HL-60 (cell line): ENCODE measurements around the gene NOXA1.

Source experiments
- GABPA ChIP-seq: IDR thresholded peaks from 2 replicates; pipeline ENCODE4 v1.6.1; 2012; ENCODE audit warnings: low read depth
- POLR2AphosphoS5 ChIP-seq: IDR thresholded peaks from 2 replicates; pipeline ENCODE4 v1.6.1; 2012; ENCODE audit warnings: low read depth
- SPI1 ChIP-seq: IDR thresholded peaks from 2 replicates; pipeline ENCODE4 v1.6.1; 2012; ENCODE audit warnings: low read depth, mild to moderate bottlenecking, borderline replicate concordance
- TF ChIP-seq, protein P1 (sequence below): IDR thresholded peaks from one replicate; pipeline ENCODE4 v1.5.1; 2011; ENCODE audit warnings: low read length, control low read depth, inconsistent platforms; ENCODE audit not compliant: insufficient read depth
- TF ChIP-seq, protein P2 (sequence below): IDR thresholded peaks from 2 replicates; pipeline ENCODE4 v1.6.1; 2012; ENCODE audit warnings: low read depth; ENCODE audit not compliant: insufficient replicate concordance

DNA sequence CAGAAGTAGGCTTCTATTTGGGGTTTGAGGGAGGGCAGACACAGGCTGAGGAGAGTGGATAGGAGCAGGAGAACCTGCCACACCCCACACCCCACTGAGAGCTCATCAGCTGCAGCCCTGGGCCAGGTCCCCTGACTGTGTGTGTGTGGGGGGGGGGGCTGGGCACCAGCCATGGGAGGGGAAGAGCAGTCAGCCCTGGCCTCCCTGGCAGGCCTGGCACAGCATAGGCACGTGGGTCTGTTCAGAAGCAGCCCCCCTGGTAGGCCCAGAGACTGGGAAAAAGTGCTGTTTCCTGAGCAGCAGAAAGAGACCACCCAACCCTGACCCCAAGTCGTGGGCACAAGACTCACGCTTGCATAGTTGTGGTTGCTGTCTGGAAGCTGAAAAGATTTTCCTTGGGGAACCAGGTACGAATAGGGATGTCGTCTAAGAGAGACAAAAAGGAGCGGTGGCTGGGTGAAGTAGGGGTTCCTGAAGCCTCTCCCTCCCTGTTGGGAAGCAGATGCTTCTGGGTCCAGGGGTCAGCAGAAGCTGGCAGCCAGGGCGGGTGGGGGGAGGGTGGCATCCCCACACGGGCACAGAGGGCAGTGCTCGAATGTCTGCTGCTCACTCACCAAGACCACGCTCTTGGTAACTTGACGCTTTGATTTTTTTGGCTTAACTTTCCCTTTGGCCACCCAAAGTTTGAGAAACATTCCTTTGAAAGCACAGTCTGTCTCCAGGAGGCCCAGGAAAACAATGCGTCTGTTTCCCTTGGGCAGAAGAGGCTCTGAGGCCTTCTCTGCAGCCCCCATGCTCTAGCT lies 33.1 kb downstream of the NOXA1 start:
- TF ChIP-seq, protein P1, sequence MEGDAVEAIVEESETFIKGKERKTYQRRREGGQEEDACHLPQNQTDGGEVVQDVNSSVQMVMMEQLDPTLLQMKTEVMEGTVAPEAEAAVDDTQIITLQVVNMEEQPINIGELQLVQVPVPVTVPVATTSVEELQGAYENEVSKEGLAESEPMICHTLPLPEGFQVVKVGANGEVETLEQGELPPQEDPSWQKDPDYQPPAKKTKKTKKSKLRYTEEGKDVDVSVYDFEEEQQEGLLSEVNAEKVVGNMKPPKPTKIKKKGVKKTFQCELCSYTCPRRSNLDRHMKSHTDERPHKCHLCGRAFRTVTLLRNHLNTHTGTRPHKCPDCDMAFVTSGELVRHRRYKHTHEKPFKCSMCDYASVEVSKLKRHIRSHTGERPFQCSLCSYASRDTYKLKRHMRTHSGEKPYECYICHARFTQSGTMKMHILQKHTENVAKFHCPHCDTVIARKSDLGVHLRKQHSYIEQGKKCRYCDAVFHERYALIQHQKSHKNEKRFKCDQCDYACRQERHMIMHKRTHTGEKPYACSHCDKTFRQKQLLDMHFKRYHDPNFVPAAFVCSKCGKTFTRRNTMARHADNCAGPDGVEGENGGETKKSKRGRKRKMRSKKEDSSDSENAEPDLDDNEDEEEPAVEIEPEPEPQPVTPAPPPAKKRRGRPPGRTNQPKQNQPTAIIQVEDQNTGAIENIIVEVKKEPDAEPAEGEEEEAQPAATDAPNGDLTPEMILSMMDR = no peak
- TF ChIP-seq POLR2AphosphoS5 = no peak
- TF ChIP-seq GABPA = no peak
- TF ChIP-seq, protein P2, sequence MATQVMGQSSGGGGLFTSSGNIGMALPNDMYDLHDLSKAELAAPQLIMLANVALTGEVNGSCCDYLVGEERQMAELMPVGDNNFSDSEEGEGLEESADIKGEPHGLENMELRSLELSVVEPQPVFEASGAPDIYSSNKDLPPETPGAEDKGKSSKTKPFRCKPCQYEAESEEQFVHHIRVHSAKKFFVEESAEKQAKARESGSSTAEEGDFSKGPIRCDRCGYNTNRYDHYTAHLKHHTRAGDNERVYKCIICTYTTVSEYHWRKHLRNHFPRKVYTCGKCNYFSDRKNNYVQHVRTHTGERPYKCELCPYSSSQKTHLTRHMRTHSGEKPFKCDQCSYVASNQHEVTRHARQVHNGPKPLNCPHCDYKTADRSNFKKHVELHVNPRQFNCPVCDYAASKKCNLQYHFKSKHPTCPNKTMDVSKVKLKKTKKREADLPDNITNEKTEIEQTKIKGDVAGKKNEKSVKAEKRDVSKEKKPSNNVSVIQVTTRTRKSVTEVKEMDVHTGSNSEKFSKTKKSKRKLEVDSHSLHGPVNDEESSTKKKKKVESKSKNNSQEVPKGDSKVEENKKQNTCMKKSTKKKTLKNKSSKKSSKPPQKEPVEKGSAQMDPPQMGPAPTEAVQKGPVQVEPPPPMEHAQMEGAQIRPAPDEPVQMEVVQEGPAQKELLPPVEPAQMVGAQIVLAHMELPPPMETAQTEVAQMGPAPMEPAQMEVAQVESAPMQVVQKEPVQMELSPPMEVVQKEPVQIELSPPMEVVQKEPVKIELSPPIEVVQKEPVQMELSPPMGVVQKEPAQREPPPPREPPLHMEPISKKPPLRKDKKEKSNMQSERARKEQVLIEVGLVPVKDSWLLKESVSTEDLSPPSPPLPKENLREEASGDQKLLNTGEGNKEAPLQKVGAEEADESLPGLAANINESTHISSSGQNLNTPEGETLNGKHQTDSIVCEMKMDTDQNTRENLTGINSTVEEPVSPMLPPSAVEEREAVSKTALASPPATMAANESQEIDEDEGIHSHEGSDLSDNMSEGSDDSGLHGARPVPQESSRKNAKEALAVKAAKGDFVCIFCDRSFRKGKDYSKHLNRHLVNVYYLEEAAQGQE = no peak
- TF ChIP-seq SPI1 = no peak
